HG03378 (cell line): ENCODE measurements around the gene ADAMTS17.

ENCODE experiments used
- ATAC-seq: cut with Tn5 transposase; IDR thresholded peaks from one replicate; pipeline ENCODE4 v1.9.1; 2021; ENCODE audit warnings: mild to moderate bottlenecking, moderate library complexity; ENCODE audit not compliant: unreplicated experiment

The ADAMTS17 gene

DNA sequence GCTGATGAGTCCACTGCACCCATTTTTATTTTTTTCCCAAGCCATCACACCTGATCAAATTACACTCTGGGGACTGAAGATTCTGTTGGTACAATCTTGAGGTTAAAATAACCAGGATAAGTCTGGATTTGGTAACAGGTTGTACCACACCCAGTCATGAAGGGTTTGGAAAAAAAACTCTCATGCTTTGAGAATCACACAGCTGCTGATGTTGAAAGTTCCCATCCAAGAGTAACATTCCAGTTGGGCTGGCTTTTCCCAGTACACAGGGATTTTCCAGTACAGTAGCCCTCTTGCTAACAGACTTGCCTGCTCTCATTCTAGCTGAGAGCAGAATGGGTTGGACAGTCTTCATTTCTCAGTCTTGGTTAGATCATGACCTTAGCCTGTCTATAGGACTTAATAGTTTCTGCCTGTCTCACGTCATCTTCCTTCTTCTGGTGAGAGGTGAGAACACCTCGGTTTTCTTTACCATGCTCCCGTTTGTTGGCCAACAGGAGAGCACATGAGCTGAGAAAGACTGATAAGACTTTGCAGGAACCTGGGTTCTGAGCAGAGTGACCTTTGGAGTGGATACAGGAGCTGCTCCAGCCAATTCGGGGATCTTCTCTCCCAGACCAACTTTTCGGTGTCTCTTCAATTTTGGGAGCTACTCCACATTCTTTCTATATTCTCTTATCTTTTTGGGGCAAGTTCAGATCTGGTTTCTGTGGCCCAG is 308.5 kb downstream of the ADAMTS17 start:
- ATAC-seq = no peak

DNA sequence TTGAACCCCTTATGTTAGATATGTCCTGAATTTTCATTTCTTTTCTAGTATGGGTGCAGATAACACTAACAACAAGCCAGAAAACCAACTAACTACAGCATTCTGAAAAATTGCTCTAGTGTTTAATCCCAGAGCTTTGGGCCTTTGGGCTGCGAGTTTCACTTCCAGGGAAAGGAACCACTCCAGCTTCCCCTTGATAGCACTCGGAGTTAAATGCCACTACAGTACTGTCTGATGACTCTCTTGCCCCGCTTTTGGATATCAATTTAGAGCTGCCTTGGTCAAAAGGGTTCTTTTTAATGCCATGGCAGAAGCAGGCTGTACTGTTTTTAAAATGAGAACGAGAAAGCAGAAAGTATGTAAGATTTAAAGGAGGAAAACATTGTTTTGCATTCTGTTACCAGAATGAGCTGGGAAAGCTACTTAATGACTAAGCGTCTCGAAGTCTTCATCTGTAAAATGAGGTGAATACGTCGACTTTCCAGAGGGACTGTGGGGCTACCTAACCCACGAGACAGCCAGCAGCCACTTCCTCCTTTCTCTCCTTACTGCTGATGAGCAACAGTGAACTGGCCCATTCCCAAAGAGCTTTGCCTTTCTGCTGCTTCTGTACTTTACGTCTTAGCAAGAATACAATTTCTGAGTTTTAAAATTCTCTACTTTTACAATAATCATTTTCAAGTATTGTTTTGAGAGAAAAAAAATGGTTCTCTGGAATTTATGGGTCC is 309.3 kb downstream of the ADAMTS17 start:
- no peak for ATAC-seq

DNA sequence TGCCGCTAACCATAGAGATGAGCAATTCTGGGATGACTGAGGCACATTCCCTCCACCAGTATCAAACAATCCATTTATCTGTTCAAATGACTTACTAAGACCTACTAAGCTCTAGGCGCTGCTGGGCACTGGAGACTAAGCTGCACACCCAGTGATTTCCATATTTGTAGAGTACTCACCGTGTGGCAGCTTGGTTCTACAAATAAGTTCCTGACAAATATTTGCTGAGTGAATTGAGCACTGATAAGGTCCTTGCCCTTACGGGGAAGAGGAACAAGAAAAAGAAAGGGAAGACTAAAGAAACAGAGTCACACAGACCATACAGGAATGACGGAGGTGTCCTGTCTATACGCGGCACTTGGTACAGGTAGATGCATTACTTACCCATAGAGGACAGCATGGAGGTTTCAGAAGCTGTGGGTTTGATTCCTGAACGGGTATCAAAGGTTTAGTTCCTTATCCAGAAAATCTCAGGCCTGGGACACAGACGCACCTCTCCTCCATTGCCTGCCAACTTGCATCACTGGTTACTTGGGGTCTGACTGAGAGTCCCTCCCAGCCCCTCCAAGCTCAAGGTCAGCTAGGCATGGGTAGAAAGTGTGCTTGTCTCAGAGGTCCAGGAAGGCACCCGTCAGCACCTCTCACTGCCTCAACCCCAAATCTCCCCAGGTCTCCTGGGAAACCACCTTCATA is 310.0 kb downstream of the ADAMTS17 start:
- no peak for ATAC-seq

DNA sequence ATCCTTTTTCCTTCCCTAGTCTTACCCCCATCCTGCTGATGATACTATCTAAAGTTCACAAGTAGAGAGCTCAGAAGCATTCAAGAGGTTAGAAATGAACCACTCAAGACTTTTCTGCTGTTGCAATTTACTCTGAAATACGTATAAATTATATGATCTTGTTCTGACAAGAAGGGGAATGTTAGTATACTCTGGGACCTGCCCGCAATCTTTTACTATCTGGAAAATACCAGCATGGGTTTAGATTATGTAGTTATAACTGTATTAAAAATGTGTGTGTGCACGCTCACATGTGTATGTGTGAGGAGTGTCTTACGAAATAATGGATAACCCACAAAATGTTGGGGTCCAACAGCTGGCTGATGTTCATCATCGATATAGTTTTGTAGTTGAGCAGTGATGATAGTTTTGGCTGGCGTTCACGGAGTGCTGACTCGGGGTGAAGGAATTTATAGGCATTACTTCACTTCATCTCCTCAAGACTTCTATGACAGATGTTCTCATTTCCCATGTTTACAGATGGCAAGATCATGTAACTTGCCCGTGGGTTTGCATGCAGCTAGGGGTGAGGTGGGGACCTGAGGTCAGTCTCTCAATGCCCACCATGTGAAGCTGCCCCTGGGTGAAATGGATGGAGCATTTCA is 311.1 kb downstream of the ADAMTS17 start:
- no peak for ATAC-seq

DNA sequence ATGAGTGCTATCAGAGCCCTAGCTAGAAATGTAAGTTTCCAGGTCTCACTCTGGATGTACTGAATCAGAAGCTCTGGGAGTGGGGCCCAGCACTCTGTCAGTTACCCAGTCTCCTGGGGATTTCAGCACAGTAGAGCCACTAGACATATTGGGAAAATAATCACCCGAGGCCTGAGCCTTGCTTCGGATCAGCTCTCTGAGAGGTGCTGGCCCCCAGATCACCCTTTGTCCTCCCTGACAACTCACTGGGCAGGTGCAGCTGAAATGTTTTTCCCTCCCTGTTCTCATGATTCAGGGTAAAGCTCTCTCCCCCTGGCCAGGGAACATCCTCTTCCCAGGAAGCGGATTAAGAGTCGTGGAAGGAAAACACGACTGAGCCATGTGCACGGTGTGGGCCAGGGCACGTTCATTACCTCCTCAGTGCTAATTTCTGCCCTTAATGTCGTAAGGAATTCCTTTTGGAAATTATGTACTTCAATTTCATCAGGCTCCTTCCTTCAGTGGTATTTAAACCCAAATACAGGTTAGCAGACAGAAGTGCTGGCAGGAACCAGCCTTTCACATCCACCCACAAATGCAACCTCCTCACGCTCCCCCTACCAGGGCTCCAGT is 311.8 kb downstream of the ADAMTS17 start:
- ATAC-seq = no peak

DNA sequence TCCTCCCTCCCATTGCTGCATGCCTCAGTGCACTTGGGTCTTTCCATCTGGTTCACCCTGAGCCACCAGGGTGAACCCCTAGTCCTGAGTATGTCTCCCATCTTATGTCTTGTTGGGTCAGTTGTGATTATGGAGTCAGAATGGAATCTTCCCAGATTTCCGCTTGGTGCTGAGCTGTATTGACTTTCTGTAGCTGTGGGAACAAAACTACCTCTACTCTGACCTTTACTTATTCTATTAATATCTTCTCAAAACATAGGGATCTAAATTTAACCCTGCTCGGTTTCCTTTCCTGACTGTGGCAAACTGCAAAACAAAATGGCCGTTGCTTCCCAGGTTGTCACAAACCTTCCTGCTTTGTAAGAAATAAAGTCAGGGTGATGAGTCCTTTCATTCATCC is 312.7 kb downstream of the ADAMTS17 start:
- ATAC-seq = no peak

DNA sequence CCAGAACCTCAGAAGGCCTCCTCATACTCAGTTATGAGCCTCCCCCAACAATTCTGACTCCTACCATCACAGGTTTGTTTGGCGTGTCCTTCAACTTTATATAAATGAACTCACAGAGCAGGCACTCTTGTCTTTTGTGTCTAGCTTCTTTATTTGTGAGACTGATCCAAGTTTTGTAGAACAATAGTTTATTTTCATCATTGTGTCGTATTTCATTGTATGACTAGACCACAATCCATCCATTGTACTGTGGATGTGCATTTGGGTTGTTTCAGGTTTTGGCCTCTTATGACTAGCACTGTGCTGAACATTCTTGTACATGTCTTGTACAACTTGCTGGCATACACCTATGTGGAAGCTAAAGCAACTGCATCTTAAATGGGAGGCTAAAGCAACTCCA is 315.7 kb downstream of the ADAMTS17 start:
- ATAC-seq = no peak

DNA sequence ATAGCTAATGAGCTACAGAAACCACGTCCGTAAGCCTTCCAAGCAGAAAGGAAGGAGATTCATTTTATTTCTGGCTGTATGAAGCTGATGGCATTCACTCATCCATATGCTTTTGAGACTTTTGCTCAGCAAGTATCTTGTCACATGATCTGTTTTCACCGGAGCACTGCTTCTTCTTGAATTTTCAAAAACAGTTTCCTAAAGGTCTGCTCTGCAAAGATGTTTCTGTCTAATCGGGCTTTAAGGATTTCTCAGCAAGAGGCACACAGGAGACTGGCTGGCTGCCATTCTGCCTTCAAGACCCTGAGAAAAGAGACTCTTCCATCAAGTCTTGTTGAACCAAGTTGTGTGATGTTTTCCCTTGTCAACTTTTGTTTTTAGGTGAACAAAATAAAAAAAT is 319.0 kb downstream of the ADAMTS17 start:
- ATAC-seq = no peak

DNA sequence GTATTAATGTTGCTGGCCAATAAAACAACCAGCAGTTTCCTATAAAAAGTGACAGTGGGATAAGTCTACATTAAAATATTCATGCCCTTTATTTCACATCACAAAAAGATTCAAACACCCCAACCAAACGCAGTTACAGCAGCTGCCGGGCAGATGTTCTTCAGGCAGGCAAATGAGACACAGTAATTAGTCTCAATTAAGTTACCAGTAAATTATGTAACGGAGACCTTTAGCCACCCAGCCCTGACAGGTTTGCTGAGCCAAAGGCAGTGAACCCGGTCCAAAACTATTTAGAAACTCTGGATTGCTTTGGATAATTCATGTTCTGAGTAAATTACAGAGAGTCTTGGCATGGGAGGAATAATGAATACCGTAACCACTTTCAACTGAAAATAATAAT is 319.4 kb downstream of the ADAMTS17 start:
- no peak for ATAC-seq

DNA sequence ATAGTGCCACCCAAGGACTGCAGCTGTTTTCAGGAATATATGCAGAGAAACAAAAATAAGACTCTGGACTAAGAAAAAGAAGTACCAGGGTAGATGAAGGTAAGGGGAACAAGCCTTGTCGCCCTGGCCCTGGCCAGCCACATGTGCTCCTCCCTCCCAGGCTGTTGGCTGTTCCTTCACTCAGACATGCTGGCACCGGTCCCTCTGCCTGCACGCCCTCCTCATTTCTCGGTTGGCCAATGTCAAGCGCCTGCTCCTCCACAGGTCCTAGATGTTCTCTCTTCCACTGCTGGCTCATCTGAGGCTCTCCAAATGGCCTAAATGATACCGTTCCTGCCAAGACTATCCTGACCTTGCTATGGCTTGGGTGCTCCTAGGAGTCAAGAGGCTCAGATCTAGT is 320.1 kb downstream of the ADAMTS17 start:
- no peak for ATAC-seq

DNA sequence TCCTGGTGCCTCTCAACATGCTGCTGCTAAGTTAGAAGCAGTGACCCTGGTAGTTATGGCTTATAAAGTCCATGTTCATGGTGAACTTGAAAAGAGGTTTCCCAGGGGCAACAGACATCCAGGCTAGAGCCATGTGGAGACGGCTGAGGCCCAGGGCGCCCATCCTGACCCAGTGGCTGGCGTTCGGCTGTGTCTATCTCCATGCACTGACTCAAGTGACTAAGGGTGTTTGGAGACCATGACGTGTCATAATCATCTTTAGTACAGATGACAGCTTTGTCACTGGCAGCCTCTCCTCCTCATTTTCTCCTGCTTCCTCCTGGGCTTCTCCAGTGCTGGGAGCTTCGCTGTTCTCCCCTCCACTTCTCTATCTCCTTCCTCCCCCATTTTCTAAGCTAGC is 321.2 kb downstream of the ADAMTS17 start:
- no peak for ATAC-seq

DNA sequence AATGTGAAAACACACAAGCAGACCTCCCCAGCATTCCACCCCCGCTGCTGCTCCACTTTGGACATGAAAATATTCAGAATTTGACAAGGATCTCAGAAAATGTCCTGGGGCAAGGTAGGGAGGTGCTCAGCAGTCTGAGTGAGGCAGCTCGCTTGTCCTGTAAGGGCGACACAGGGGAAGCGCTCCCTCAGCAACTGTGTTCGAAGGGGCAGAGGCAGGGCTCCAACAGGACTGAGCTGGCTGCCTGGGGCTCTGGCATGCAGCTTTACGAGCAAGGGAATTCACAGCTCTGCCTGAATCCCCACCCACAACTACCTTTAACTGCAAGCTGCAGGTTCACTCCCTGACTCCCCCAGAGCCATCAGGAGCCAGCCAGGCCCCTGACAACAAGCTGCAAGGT is 321.6 kb downstream of the ADAMTS17 start:
- ATAC-seq = no peak

DNA sequence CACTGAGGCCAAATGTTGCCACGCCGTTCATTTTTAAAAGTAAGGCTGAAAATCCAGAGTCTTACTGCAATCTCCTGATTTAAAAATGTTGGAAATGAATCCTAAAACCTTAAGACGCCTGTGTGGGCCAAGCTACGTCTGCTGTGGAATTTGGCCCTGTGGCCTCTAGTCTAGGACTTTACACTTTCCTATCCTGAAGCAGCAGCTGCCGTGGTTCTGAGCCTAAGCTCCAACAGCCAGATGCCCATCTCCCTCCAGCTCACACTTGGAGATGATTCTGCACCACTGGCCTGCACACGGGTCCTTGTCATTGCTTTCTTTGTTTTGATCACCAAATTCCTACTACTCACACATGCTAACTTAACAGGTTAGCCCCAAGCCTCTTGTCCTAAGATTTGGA is 322.2 kb downstream of the ADAMTS17 start:
- ATAC-seq = no peak

DNA sequence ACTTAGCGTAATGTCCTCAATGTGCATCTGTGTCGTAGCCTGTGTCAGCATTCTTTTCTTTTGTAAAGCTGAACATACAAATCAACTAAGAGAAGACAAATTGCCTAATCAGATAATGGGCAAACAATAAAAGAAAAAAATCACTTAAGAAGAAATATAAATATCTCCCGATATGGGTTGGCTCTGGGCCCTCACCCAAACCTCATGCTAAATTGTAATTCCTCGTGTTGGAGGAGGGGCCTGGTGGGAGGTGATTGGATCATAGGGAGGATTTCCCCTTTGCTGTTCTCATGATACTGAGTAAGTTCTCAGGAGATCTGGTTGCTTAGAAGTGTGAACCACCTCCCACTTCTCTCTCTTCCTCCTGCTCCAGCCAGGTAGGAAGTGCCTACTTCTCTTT is 323.6 kb downstream of the ADAMTS17 start:
- ATAC-seq = no peak

DNA sequence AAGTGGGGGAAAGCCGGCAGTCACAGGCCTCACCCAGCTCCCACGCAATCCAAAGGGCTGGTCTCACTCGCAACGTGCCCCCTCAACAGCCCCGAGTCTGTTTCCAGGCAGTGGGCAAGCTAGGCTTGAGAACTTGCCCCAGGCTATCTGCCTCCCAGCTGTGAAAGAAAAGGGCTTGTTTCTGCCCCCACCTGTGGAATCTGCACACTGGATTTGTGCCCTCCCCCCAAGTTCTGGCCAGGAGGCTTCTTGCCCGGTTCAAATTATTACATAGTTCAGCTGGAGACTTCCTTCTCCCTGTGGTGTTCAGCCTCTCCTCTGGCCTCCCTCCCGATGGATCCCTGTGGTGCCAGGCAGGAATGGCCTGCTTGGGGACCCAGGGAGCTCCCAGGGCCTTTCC is 324.6 kb downstream of the ADAMTS17 start:
- ATAC-seq = no peak

DNA sequence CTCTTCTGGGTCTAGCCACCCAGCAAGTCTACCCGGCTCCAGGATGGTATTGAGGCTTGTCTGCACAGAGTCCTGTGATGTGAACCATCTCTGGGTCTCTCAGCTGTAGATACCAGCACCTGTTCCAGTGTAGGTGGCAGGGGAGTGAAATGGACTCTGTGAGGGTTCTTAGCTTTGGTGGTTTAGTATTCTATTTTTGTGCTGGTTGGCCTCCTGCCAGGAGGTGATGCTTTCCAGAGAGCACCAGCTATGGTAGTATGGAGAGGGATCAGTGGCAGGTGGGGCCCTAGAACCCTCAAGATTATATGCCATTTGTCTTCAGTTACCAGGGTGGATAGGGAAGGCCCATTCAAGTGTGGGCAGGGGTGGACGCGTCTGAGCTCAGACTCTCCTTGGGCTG is 325.1 kb downstream of the ADAMTS17 start:
- ATAC-seq = no peak

DNA sequence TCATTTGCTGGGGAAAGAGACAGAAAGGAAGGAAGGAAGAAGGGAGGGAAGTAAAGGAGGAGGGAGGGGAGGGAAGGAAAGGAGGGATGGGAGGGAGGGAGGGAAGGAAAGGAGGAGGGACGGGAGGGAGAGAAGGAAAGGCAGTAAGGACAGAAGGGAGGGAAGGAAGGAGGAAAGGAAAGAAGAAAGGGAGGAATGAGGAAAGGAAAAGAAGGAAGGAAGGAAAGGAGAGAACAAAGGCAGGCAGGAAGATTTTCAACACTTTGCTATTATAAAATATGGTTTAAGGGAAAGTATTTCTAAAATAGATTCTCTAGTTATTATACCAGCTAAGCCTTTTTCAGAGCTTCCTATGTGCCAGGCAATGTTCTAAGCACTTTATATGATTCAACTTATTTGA is 330.5 kb downstream of the ADAMTS17 start:
- ATAC-seq = no peak

DNA sequence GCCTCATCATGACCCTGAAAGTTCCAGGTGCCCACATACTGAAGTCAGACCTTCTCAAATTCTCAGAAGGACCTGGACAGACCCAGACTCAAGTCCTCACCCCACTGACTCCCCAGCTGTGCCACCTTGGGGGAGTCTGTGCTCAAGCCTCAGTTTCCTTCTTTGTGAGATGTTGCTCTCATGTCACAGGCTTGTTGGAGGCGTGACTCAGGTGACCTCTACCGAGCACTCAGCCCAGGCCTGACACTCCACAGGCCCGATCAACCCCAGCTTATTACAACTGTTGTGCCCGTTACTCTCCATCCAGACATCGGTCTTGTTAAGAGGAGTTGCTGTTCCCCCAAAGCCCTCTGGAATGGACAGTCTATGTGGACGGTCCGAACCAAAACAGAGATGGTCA is 332.4 kb downstream of the ADAMTS17 start:
- ATAC-seq = no peak

DNA sequence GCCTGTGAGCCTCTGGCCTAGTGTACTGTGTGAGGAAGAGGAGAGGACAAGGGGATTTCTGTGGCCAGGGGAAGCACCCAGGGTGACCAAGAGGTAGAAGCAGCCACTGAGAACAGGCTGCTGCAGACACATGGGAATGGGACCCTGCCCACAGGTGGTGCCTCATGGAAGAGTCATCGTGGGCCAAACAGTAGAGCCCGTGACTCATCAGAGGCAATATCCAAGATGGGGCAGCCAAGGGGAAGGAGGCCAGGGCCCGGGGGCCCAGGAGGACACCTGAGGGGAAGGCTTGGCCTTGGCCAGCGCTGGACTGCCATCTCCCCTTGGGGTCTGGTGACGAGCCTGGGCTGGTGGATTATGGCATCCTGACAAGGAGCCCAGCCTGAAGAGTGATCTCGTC is 333.5 kb downstream of the ADAMTS17 start:
- no peak for ATAC-seq

DNA sequence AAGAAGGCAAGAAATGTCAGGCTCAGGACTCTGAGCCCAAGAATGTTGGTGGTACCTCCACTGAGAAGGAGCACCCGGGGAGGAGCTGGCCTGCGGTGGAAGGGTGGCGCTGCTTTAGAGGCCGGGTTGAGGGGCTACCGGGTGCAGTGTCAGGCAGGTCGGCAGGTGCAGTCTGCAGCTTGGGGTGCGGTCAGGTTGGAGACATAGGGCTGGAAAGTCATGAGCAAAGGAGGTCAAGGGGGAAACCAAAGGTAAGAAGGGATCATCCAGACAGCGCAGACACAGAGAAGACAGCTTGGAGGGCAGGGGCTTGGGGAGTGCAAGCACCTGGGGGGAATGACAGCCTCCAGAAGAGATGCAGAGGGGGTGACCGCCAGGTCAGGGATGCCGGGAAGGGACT is 334.2 kb downstream of the ADAMTS17 start:
- ATAC-seq = no peak

DNA sequence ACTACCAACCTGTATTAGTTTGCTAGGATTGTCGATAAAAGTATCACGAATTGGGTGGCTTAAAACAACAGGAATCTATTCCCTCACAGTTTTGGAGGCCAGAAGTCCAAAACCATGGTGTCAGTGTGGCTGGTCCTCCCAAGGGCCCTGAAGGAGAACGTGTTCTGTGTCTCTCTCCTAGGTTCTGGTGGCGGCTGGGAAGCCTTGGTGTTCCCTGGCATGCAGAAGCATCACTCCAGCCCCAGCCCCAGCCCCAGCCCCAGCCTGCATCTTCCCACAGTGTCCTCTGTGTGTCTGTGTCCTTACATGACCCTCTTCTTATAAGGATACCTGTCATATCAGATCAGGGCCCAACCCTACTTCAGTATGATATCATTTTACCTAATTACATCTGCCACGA is 336.1 kb downstream of the ADAMTS17 start:
- ATAC-seq = no peak
